Neural progenitor cell (in vitro differentiated cells): ENCODE measurements around the gene UGGT2. TPM values are rescaled to one million over a fixed set of nuclear protein-coding genes. Genes with fewer than 3 reads are reported as not detected.

Source experiments
- DNase-seq: peaks from one replicate; pipeline ENCODE4 v3.0.0-alpha.2; 2016; ENCODE audit warnings: low spot score
- H2AFZ ChIP-seq: fragments of 200-600 bp; sonication (generic); replicated peaks from 2 replicates; pipeline ENCODE4 v1.6.1; 2016; ENCODE audit warnings: antibody characterized with exemption
- H3F3A ChIP-seq: fragments of 200-600 bp; sonication (generic); 2 replicates; pipeline ENCODE4 v1.6.1; 2016; ENCODE audit warnings: antibody characterized with exemption, low read depth
- H3K27ac ChIP-seq: fragments of 200-600 bp; sonication (generic); 2 replicates; pipeline ENCODE4 v1.5.1; 2016; ENCODE audit warnings: mild to moderate bottlenecking
- H3K27me3 ChIP-seq: fragments of 200-600 bp; sonication (generic); 2 replicates; pipeline ENCODE4 v1.6.1; 2016; ENCODE audit warnings: mild to moderate bottlenecking, moderate library complexity
- H3K36me3 ChIP-seq: fragments of 200-600 bp; sonication (generic); 2 replicates; pipeline ENCODE4 v1.5.1; 2016
- H3K4me1 ChIP-seq: fragments of 200-600 bp; sonication (generic); 2 replicates; pipeline ENCODE4 v1.6.1; 2016; ENCODE audit warnings: mixed run types
- H3K4me2 ChIP-seq: fragments of 200-600 bp; sonication (generic); 2 replicates; pipeline ENCODE4 v1.6.1; 2016
- H3K4me3 ChIP-seq: fragments of 200-600 bp; sonication (generic); 2 replicates; pipeline ENCODE4 v1.5.1; 2016
- H3K79me2 ChIP-seq: fragments of 200-600 bp; sonication (generic); 2 replicates; pipeline ENCODE4 v1.6.1; 2016; ENCODE audit warnings: low read depth
- H3K9ac ChIP-seq: fragments of 200-600 bp; sonication (generic); 2 replicates; pipeline ENCODE4 v1.6.1; 2016
- H3K9me3 ChIP-seq: fragments of 200-600 bp; sonication (generic); 2 replicates; pipeline ENCODE4 v1.5.1; 2016; ENCODE audit warnings: low read depth
- H4K20me1 ChIP-seq: fragments of 200-600 bp; sonication (generic); 2 replicates; pipeline ENCODE4 v1.6.1; 2016; ENCODE audit warnings: low read depth
- H3K27ac Mint-ChIP-seq: 3 replicates; pipeline ENCODE4 v1.8.0; 2021; ENCODE audit warnings: mixed read lengths
- H3K27me3 Mint-ChIP-seq: 2 replicates; pipeline ENCODE4 v1.8.0; 2022; ENCODE audit warnings: low read depth, mild to moderate bottlenecking, inconsistent platforms, moderate library complexity, mixed read lengths; ENCODE audit not compliant: insufficient read depth
- H3K36me3 Mint-ChIP-seq: 3 replicates; pipeline ENCODE4 v1.8.0; 2021; ENCODE audit warnings: mixed read lengths
- H3K4me1 Mint-ChIP-seq: 3 replicates; pipeline ENCODE4 v1.8.0; 2021; ENCODE audit warnings: mixed read lengths
- H3K4me3 Mint-ChIP-seq: 3 replicates; pipeline ENCODE4 v1.8.0; 2021; ENCODE audit warnings: mild to moderate bottlenecking, moderate library complexity, mixed read lengths
- H3K9me3 Mint-ChIP-seq: 3 replicates; pipeline ENCODE4 v1.8.0; 2020; ENCODE audit warnings: mixed read lengths
- EZH2 ChIP-seq: fragments of 200-600 bp; sonication (generic); IDR thresholded peaks from 2 replicates; pipeline ENCODE4 v1.6.1; 2017; ENCODE audit warnings: antibody characterized with exemption, mild to moderate bottlenecking, moderate library complexity
- EZH2phosphoT487 ChIP-seq: fragments of 200-600 bp; sonication (generic); IDR thresholded peaks from 2 replicates; pipeline ENCODE4 v1.6.1; 2017; ENCODE audit warnings: antibody characterized with exemption
- small RNA-seq: library from RNA; depleted of rRNA; stranded (forward); fragments of <200 nt; gene quantifications from one replicate; pipeline ENCODE3, GENCODE V24; 2015
- total RNA-seq: library from RNA; depleted of rRNA; stranded (reverse); fragments of >200 nt; gene quantifications from 2 replicates; pipeline ENCODE4 v1.2.3, GENCODE V29; 2015; ENCODE audit warnings: low replicate concordance
- TF ChIP-seq, protein P1 (sequence below): fragments of 200-600 bp; sonication (generic); IDR thresholded peaks from 2 replicates; pipeline ENCODE4 v1.5.1; 2017; ENCODE audit warnings: antibody characterized with exemption, mild to moderate bottlenecking

Gene UGGT2
- total RNA-seq, 1 donor from 2014 or later, result 70.4 TPM

- Histone ChIP-seq H3F3A (no peaks in the 10 kb centered on the region), H3K79me2 (no peaks in the 10 kb centered on the region), H3K4me2 (no peak overlapping the region), H3K9me3 (no peaks in the 10 kb centered on the region), H3K4me1 (no peaks in the 10 kb centered on the region), H3K27ac (no peak overlapping the region), H3K27me3 (no peaks in the 10 kb centered on the region), H2AFZ (no peak overlapping the region), H3K36me3 (no peaks in the 10 kb centered on the region), H4K20me1 (no peaks in the 10 kb centered on the region), H3K9ac (no peak overlapping the region), H3K4me3 (no peak overlapping the region)
- H3K27ac Mint-ChIP-seq, result no peak overlapping the region
- no peaks in the 10 kb centered on the region for H3K9me3 Mint-ChIP-seq
- H3K4me1 Mint-ChIP-seq, result no peaks in the 10 kb centered on the region
- H3K36me3 Mint-ChIP-seq, result peaks cover 2% of the 10 kb centered on the region
- no peak for TF ChIP-seq EZH2phosphoT487
- no peak for TF ChIP-seq EZH2
- TF ChIP-seq, protein P1, sequence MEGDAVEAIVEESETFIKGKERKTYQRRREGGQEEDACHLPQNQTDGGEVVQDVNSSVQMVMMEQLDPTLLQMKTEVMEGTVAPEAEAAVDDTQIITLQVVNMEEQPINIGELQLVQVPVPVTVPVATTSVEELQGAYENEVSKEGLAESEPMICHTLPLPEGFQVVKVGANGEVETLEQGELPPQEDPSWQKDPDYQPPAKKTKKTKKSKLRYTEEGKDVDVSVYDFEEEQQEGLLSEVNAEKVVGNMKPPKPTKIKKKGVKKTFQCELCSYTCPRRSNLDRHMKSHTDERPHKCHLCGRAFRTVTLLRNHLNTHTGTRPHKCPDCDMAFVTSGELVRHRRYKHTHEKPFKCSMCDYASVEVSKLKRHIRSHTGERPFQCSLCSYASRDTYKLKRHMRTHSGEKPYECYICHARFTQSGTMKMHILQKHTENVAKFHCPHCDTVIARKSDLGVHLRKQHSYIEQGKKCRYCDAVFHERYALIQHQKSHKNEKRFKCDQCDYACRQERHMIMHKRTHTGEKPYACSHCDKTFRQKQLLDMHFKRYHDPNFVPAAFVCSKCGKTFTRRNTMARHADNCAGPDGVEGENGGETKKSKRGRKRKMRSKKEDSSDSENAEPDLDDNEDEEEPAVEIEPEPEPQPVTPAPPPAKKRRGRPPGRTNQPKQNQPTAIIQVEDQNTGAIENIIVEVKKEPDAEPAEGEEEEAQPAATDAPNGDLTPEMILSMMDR, result no peak
- DNase-seq, result no peak
- no peaks in the 10 kb centered on the region for H3K27me3 Mint-ChIP-seq
- H3K4me3 Mint-ChIP-seq, result no peak overlapping the region
Observed at GRCh38 chr13:95754069-95754468, 299.1 kb downstream of the UGGT2 start.

DNA sequence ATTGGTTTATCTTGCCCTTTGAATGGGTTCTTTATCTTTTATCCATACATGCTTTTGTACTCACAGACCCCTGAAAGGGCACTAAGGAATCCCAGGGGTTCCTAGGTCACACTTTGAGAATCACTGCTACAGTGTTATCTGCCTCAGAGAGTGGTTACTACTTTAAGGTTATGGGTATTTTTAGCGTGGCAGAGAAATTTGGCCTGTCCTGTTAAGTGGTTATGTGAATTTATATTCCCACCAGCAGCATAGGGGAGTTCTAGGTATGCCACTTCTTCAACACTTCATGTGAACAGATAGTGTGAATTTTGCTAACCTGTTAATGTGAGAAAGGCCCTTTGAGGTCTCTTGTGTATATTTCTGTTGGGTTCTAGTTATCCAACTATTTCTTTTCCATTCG, 300.5 kb downstream of the UGGT2 start:
- Histone ChIP-seq H3F3A (no peaks in the 10 kb centered on the region), H3K4me3 (no peak overlapping the region), H3K27me3 (no peaks in the 10 kb centered on the region), H3K27ac (no peak overlapping the region), H3K4me1 (no peaks in the 10 kb centered on the region), H3K79me2 (no peaks in the 10 kb centered on the region), H2AFZ (no peak overlapping the region), H4K20me1 (no peaks in the 10 kb centered on the region), H3K9me3 (no peaks in the 10 kb centered on the region), H3K4me2 (no peak overlapping the region), H3K9ac (no peak overlapping the region), H3K36me3 (no peaks in the 10 kb centered on the region)
- Mint-ChIP-seq H3K36me3 (no peaks in the 10 kb centered on the region), H3K27me3 (no peaks in the 10 kb centered on the region), H3K9me3 (no peaks in the 10 kb centered on the region), H3K4me1 (no peaks in the 10 kb centered on the region), H3K4me3 (no peak overlapping the region), H3K27ac (no peak overlapping the region)
- DNase-seq, result no peak
- TF ChIP-seq, protein P1, result no peak
- TF ChIP-seq EZH2phosphoT487 (no peak), EZH2 (no peak)

Small RNA genes lying within 50 kb of the gene (small RNA-seq; reads per million reads assigned to genes)
- gene HMGN1P24, result not detected

Other genes starting within 250 kb of the UGGT2 start
- gene HS6ST3, start 36.7 kb upstream of the UGGT2 start, total RNA-seq, result 0.31 and 0.39 TPM in 2 replicates